HG03460 (cell line): ENCODE measurements around the gene NUDT4B.
"Not testable (repeated sequence)": the region's sequence is repeated elsewhere in the genome, so short reads cannot be mapped to it uniquely, and the experiment has no call there.

Source experiments
- ATAC-seq: cut with Tn5 transposase; IDR thresholded peaks from one replicate; pipeline ENCODE4 v1.9.1; 2021; ENCODE audit not compliant: unreplicated experiment

Gene NUDT4B

DNA sequence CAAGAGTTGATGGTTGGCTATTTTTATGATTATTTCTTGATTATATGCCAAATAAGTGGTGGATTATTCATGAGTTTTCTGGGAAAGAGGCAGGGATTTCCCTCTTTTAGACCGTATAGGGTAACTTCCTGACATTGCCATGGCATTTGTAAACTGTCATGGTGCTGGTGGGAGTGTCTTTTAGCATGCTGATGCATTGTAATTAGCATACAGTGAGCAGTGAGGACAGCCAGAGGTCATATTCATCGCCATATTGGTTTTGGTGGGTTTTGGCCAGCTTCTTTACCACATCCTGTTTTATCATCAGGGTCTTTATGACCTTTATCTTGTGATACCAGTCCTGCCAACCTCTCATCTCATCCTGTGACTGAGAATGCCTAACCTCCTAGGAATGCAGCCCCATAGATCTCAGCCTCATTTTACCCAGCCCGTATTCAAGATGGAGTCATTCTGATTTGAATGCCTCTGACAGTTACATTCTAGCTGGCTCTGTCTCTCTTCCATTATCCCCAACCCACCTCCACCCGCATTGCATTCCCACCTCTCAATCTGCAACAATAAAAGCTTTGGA, 45.3 kb downstream of the NUDT4B start:
- not testable (repeated sequence) for ATAC-seq
